ENCODE results near the gene REXO1. TPM values are rescaled to one million over a fixed set of nuclear protein-coding genes. Genes with fewer than 3 reads are reported as not detected.

Gene REXO1
- polyA plus RNA-seq, 2 of the 4 experiments (the other 2 are of a cell fraction): 5.6 to 13.8 TPM

DNA sequence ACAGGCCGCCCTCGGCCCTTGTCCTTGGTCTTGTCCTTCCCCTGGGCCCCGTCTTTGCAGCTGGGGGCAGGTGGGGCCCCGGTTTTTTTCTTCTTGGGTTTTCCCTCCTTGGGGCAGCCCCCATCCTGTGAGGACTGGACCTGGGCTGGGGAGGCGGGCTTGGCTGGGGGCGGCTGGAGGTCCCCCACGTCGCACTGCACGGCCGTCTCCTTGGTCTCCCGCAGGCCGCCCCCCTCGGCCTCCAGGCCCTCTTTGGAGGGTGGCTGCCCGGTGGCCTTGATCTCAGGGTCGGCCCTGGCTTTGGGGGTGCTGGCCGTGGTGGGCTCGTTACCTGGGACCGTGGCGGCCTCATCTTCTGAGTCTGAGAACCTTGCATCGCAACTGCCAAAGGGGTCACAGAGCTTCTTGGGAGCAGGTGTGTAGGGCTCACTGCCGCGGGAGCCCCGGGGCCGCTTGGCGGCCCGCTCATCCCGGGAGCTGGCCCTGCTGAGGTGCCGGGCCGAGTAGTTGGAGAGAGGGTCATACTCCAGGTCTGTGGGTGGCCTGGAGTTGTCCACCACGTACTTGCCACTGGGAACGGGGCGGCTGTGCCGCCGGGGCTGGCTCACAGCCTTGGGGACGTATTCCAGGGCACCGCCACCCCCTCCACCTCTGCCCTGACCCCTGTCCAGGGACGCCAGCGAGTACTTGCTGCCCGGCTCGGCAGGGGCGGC is 20.6 kb downstream of the REXO1 start (continued):
- TF ChIP-seq KDM5A (IDR thresholded peaks at IDR 0.05) (no peak), HEYL (CRISPR knock-in tag; IDR thresholded peaks at IDR 0.05) (no peak), EHMT2 (IDR thresholded peaks at IDR 0.05; ENCODE audit: low read depth) (no peak), ZFP36 (IDR thresholded peaks at IDR 0.05; ENCODE audit: borderline replicate concordance, partially characterized antibody) (no peak), BCL3 (IDR thresholded peaks at IDR 0.05) (no peak)
- TF ChIP-seq, protein P1, sequence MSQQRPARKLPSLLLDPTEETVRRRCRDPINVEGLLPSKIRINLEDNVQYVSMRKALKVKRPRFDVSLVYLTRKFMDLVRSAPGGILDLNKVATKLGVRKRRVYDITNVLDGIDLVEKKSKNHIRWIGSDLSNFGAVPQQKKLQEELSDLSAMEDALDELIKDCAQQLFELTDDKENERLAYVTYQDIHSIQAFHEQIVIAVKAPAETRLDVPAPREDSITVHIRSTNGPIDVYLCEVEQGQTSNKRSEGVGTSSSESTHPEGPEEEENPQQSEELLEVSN (IDR thresholded peaks at IDR 0.05; ENCODE audit: borderline replicate concordance, low read depth): no peak

GRCh38 chr19:1826557-1827521 is 21.4 kb downstream of the REXO1 start:
- ChIA-PET CTCF (interaction anchor here (0.6 to 14.1 kb wide), 37 partner anchors 9 to 382 kb away, joined by 3 to 212 read pairs (median 4); no protein-coding TSS in a partner anchor), POLR2A (no interaction called here)
- WGBS (ENCODE audit: missing lambda C conversion rate): 76% methylated on average over 18 of the region's 63 CpGs
- no peaks in the 10 kb centered on the region for H3K9me3 ChIP-seq
- H3K27ac ChIP-seq: peak overlapping the region in 1 of 2 experiments; percentile 48; a peak in 2 of 6 replicates
- no peak for TF ChIP-seq HES2 (IDR thresholded peaks at IDR 0.05)
- no peak for TF ChIP-seq ATOH8 (CRISPR knock-in tag; IDR thresholded peaks at IDR 0.05; ENCODE audit: low read depth)
- TF ChIP-seq CHD4 (IDR thresholded peaks at IDR 0.05; ENCODE audit: borderline replicate concordance): no peak
- no peak for TF ChIP-seq TP53 (CRISPR knock-in tag; IDR thresholded peaks at IDR 0.05)
- no peak for TF ChIP-seq HDAC2 (IDR thresholded peaks at IDR 0.05)
- TF ChIP-seq NR3C1 (IDR thresholded peaks at IDR 0.05): no peak
- TF ChIP-seq RCOR1 (IDR thresholded peaks at IDR 0.05; ENCODE audit: low read depth, low read length): no peak
- no peak for TF ChIP-seq POLR2AphosphoS2 (conservative IDR thresholded peaks at IDR 0.05; ENCODE audit: low read length)
- TF ChIP-seq NPAS2 (CRISPR knock-in tag; IDR thresholded peaks at IDR 0.05; ENCODE audit: borderline replicate concordance): no peak
- no peak for TF ChIP-seq MAFK (IDR thresholded peaks at IDR 0.05; ENCODE audit: partially characterized antibody)
- TF ChIP-seq RARB (CRISPR knock-in tag; IDR thresholded peaks at IDR 0.05): no peak
- no peak for TF ChIP-seq KDM1A (IDR thresholded peaks at IDR 0.05; ENCODE audit: low read depth)
- TF ChIP-seq RFX5 (IDR thresholded peaks at IDR 0.05): no peak
- no peak for TF ChIP-seq HOXA7 (CRISPR knock-in tag; IDR thresholded peaks at IDR 0.05)
- TF ChIP-seq TFCP2L1 (CRISPR knock-in tag; IDR thresholded peaks at IDR 0.05): no peak
- no peak for TF ChIP-seq POLR2A (IDR thresholded peaks at IDR 0.05; ENCODE audit: low read length)
- TF ChIP-seq KDM5A (IDR thresholded peaks at IDR 0.05): no peak
- TF ChIP-seq RNF2 (IDR thresholded peaks at IDR 0.05; ENCODE audit: borderline replicate concordance, low read depth): no peak
- no peak for TF ChIP-seq CBX8 (IDR thresholded peaks at IDR 0.05)
- 0 out of 3 replicates have a peak overlapping the region, but pooled peaks have one; percentile 14 for H3K4me2 ChIP-seq
- peaks cover 10% of the 10 kb centered on the region for H3K4me1 ChIP-seq
- ATAC-seq: peak; percentile 38 to 63; a peak in 5 of 6 replicates
- FAIRE-seq: no peak
- peak in 1 of 2 experiments; percentile 36 for DNase-seq (ENCODE audit: low read depth in 1 of 2, low spot score in 1 of 2)
- H3K4me3 ChIP-seq: no peak overlapping the region

Data from A549 (cell line).